Occipital lobe (tissue), 2 donors: Measurements from ENCODE around the gene CDH23. TPM values are rescaled to one million over a fixed set of nuclear protein-coding genes. Genes with fewer than 3 reads are reported as not detected.

Experiments
- DNase-seq: peaks from one replicate; lab custom pipeline; 2025; lab: John Stamatoyannopoulos, UW
- total RNA-seq: library from RNA; depleted of rRNA; stranded (reverse); fragments of >200 nt; gene quantifications from one replicate; pipeline ENCODE4 v1.2.3, GENCODE V29; 2014

CDH23 gene
- total RNA-seq, 1 donor from 2014 or later, result 1.2 TPM

GRCh38 chr10:71753091-71753959 lies 356.6 kb downstream of the CDH23 start:
- no peak for DNase-seq

GRCh38 chr10:71753960-71754505 lies 357.3 kb downstream of the CDH23 start:
- no peak for DNase-seq

GRCh38 chr10:71754562-71754961 lies 357.8 kb downstream of the CDH23 start:
- DNase-seq, result no peak

GRCh38 chr10:71755179-71755879 lies 358.6 kb downstream of the CDH23 start:
- no peak for DNase-seq

GRCh38 chr10:71756311-71757191 lies 359.8 kb downstream of the CDH23 start:
- DNase-seq, result no peak

GRCh38 chr10:71757399-71757922 lies 360.7 kb downstream of the CDH23 start:
- DNase-seq, result no peak

- no peak for DNase-seq
Measured at GRCh38 chr10:71761105-71761511, 364.4 kb downstream of the CDH23 start.

- DNase-seq, result no peak
Measured at GRCh38 chr10:71761541-71762113, 364.9 kb downstream of the CDH23 start.

GRCh38 chr10:71762324-71762723 lies 365.6 kb downstream of the CDH23 start:
- DNase-seq, result no peak

- DNase-seq, result no peak
Measured at GRCh38 chr10:71763352-71764127, 366.8 kb downstream of the CDH23 start.

- no peak for DNase-seq
Measured at GRCh38 chr10:71765176-71765904, 368.6 kb downstream of the CDH23 start.

- DNase-seq, result no peak
Measured at GRCh38 chr10:71765906-71766716, 369.4 kb downstream of the CDH23 start.

- DNase-seq, result no peak
Measured at GRCh38 chr10:71766717-71767419, 370.1 kb downstream of the CDH23 start.

GRCh38 chr10:71767420-71768035 lies 370.8 kb downstream of the CDH23 start:
- DNase-seq, result no peak

- DNase-seq, result no peak
Measured at GRCh38 chr10:71769279-71769823, 372.6 kb downstream of the CDH23 start.

GRCh38 chr10:71770255-71770654 lies 373.5 kb downstream of the CDH23 start:
- no peak for DNase-seq

- DNase-seq, result no peak
Measured at GRCh38 chr10:71770789-71771188, 374.1 kb downstream of the CDH23 start.
